Measurements from ENCODE around the gene AGL.
"Not testable (repeated sequence)": the region's sequence is repeated elsewhere in the genome, so short reads cannot be mapped to it uniquely, and the experiment has no call there.

DNA sequence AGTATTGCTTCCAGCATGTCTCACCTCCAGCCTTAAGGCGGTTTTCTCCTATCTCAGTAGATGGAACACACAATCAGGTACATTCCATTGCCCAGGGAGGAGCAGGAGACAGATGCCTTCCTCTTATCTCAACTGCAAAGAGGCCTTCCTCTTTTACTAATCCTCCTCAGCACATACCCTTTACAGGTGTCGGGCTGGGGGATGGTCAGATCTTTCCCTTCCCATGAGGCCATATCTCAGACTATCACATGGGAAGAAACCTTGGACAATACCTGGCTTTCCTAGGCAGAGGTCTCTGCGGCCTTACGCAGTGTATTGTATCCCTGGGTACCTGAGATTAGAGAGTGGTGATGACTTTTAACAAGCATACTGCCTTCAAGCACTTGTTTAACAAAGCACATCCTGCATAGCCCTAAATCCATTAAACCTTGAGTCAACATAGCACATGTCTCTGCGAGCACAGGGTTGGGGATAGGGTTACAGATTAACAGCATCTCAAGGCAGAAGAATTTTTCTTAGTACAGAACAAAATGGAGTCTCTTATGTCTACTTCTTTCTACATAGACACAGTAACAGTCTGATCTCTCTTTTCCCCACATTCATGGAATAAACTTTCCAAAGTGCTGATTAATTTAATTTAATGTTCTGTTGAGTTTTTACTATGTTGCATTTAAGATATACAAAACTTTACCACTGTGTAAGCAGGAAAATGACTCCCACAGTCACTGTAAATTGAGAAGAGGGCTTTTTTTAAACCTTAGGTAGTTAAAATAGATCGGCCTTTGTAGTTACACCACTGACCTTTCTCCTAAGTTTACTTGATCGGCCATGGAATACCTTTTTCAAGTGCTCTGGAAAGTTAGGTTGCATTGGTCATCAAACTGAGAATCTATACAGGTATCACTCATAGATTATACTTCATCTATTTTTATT, 13.7 kb upstream of the AGL start:
- TF ChIP-seq, protein P1, sequence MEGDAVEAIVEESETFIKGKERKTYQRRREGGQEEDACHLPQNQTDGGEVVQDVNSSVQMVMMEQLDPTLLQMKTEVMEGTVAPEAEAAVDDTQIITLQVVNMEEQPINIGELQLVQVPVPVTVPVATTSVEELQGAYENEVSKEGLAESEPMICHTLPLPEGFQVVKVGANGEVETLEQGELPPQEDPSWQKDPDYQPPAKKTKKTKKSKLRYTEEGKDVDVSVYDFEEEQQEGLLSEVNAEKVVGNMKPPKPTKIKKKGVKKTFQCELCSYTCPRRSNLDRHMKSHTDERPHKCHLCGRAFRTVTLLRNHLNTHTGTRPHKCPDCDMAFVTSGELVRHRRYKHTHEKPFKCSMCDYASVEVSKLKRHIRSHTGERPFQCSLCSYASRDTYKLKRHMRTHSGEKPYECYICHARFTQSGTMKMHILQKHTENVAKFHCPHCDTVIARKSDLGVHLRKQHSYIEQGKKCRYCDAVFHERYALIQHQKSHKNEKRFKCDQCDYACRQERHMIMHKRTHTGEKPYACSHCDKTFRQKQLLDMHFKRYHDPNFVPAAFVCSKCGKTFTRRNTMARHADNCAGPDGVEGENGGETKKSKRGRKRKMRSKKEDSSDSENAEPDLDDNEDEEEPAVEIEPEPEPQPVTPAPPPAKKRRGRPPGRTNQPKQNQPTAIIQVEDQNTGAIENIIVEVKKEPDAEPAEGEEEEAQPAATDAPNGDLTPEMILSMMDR (IDR thresholded peaks at IDR 0.05 in 8 of 11, conservative IDR thresholded peaks at IDR 0.05 in 3 of 11): not testable (repeated sequence)
- not testable (repeated sequence) for TF ChIP-seq POLR2AphosphoS5, POLR2A (IDR thresholded peaks at IDR 0.05)

All from spleen (tissue), 7 donors.